Subcutaneous abdominal adipose tissue (tissue), 5 donors: ENCODE measurements around the gene CCR9.

ENCODE experiments used
- H3K27ac ChIP-seq: one replicate; pipeline ENCODE4 v1.7.0; 2013; ENCODE audit warnings: low read depth, mild to moderate bottlenecking, inconsistent platforms, low read length, moderate library complexity
- H3K27me3 ChIP-seq, 5 donors: one replicate each; pipeline ENCODE4 v1.7.0; 2013; ENCODE audit warnings: low read length in 5 of 5, inconsistent platforms in 1 of 5; ENCODE audit not compliant: control insufficient read depth in 5 of 5, insufficient read depth in 4 of 5
- H3K36me3 ChIP-seq, 5 donors: one replicate each; pipeline ENCODE4 v1.7.0; 2013; ENCODE audit warnings: low read length in 5 of 5; ENCODE audit not compliant: control insufficient read depth in 5 of 5, insufficient read depth in 5 of 5
- H3K4me1 ChIP-seq, 5 donors: one replicate each; pipeline ENCODE4 v1.7.0; 2013; ENCODE audit warnings: low read length in 5 of 5, mild to moderate bottlenecking in 3 of 5, moderate library complexity in 1 of 5; ENCODE audit not compliant: control insufficient read depth in 5 of 5, insufficient read depth in 5 of 5
- H3K4me3 ChIP-seq, 5 donors: one replicate each; pipeline ENCODE4 v1.7.0; 2013; ENCODE audit warnings: low read length in 5 of 5, low read depth in 1 of 5
- H3K9ac ChIP-seq, 5 donors: one replicate each; pipeline ENCODE4 v1.7.0; 2013; ENCODE audit warnings: low read length in 5 of 5, mild to moderate bottlenecking in 4 of 5, moderate library complexity in 3 of 5
- H3K9me3 ChIP-seq, 5 donors: one replicate each; pipeline ENCODE4 v1.7.0; 2013; ENCODE audit warnings: low read length in 5 of 5; ENCODE audit not compliant: control insufficient read depth in 5 of 5
- donor health status: healthy.
- donor health status: healthy.
- donor health status: healthy.
- donor health status: healthy.
- donor health status: healthy.

The CCR9 gene

GRCh38 chr3:45871780-45872179 is 14.6 kb upstream of the CCR9 start:
- no peaks in the 10 kb centered on the region for H3K36me3 ChIP-seq
- no peaks in the 10 kb centered on the region for H3K27me3 ChIP-seq
- H3K9ac ChIP-seq, result no peak overlapping the region
- H3K4me3 ChIP-seq, result no peak overlapping the region
- no peak overlapping the region for H3K27ac ChIP-seq
- H3K4me1 ChIP-seq, result no peaks in the 10 kb centered on the region
- peaks cover 0 to 4% (median 0%) of the 10 kb centered on the region in 5 donors for H3K9me3 ChIP-seq

DNA sequence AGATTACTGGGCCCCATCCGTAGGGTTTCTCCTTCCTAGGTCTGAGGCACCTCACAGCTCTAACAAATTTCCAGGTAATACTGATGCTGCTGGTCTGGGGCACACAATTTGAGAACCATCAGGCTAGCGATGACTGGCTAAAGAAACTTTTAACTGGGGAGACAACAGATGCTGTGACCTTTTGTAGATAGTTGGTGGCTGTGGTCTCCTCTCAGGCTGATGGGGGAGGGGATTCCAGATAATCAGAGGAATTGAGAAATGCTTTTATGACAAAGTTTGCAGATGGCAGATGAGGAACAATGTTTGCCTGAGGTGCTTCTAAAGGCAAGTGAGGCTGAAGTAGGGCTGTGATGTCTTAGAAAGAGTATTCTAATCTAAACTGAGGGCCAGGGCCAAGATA is 13.8 kb upstream of the CCR9 start:
- Histone ChIP-seq H3K9ac (no peak overlapping the region), H3K27me3 (no peaks in the 10 kb centered on the region), H3K27ac (no peak overlapping the region), H3K9me3 (peaks cover 0 to 4% (median 0%) of the 10 kb centered on the region in 5 donors), H3K4me3 (no peak overlapping the region), H3K4me1 (no peaks in the 10 kb centered on the region), H3K36me3 (no peaks in the 10 kb centered on the region)

DNA sequence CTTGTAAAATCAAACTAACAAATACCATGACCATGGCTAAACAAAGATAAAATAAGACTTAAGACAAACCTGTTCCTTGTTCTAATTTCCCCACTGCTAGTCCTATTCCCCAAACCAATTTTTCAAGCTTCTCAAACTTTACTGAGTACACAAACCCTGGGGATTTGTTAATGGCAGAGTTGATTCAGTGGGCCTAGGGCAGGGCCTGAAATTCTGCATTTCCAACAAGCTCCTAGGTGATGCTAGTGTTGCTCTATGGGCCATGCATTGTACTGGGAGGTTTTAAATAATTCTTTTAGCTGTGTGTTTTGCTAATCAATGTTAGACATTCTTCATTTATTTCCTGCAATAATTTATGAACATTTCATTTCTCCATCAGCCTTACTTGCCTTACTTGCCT is 13.3 kb upstream of the CCR9 start:
- Histone ChIP-seq H3K36me3 (no peaks in the 10 kb centered on the region), H3K27ac (no peak overlapping the region), H3K4me1 (no peaks in the 10 kb centered on the region), H3K27me3 (no peaks in the 10 kb centered on the region), H3K9me3 (peaks cover 0 to 4% (median 0%) of the 10 kb centered on the region in 5 donors), H3K4me3 (no peak overlapping the region), H3K9ac (no peak overlapping the region)

DNA sequence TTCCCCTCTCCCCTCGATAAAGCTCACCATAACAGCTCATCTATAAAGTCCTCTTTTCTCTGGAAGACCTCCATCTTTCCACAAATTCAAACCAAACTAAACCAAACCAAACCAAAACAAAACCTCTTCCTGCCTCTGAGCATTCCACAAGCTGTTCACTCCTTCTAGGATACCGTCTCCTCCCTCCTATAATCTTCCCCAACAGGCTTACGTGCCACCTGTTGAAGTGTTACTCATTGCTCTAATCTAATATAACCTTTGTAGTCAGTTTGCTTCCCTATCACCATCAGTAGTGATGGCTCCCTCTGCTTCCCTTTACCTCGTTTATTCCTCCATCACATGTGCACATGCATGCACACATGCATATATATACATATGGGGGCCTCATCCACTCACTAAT is 12.7 kb upstream of the CCR9 start:
- Histone ChIP-seq H3K27me3 (no peaks in the 10 kb centered on the region), H3K4me3 (no peak overlapping the region), H3K36me3 (no peaks in the 10 kb centered on the region), H3K4me1 (no peaks in the 10 kb centered on the region), H3K9ac (no peak overlapping the region), H3K27ac (no peak overlapping the region), H3K9me3 (peaks cover 0 to 4% (median 0%) of the 10 kb centered on the region in 5 donors)

DNA sequence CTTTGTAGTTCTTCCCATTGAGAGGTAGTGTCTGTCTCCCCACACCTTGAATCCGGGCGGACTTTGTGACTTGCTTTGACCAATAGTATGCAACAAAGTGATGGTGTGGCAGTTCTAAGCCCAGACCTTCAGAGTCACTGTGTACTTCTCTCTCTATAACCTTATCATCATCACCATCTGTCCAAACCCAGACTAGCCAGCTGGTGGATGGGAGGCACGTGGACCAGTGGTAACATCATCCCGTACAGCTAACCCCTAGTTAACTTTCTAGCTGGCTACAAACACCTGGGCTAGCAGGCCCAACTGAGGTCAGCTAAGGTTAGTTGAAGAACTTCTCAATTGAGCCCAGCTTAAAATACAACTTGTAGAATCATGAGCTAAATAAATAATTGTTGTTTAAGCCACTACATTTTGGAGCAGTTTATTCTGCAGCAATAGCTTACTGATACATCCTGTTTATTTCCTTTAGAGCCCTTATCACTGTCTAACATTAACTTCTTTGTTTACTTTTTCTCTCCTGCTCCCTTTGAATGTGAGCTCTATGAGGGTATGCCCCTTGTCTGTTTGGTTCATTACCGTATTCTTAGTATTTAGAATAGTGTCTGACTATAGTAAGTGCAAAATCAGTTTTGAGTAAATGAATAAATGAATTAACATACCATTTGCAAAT is 11.5 kb upstream of the CCR9 start:
- no peak overlapping the region for H3K9ac ChIP-seq
- H3K4me1 ChIP-seq, result no peaks in the 10 kb centered on the region
- H3K36me3 ChIP-seq, result no peaks in the 10 kb centered on the region
- H3K27ac ChIP-seq, result no peak overlapping the region
- no peak overlapping the region for H3K4me3 ChIP-seq
- peaks cover 0 to 4% (median 0%) of the 10 kb centered on the region in 5 donors for H3K9me3 ChIP-seq
- no peaks in the 10 kb centered on the region for H3K27me3 ChIP-seq

GRCh38 chr3:45878124-45878523 is 8.2 kb upstream of the CCR9 start:
- no peak overlapping the region for H3K4me3 ChIP-seq
- no peaks in the 10 kb centered on the region for H3K36me3 ChIP-seq

DNA sequence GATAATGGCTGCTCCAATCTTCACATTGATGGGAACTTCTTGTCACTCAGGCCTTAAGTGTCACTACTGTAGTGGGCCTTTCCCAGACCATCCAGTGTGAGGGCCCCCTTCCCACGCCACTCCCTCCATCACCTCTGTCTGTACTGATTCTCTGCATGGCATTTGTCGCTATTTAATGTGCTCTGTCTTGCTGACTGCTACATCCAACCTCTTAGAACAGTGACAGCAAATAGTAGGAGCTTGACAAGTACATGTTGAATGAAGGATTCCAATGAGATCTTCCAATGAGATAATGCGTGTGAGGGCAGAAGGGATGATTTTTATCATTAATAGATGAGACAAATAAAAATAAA is 5.6 kb upstream of the CCR9 start:
- H3K9me3 ChIP-seq, result no peaks in the 10 kb centered on the region
- H3K9ac ChIP-seq, result no peak overlapping the region
- no peak overlapping the region for H3K27ac ChIP-seq
- H3K36me3 ChIP-seq, result no peaks in the 10 kb centered on the region
- H3K27me3 ChIP-seq, result peaks cover 0 to 4% (median 0%) of the 10 kb centered on the region in 5 donors
- no peak overlapping the region for H3K4me3 ChIP-seq
- no peaks in the 10 kb centered on the region for H3K4me1 ChIP-seq

More at GRCh38 chr3:45878124-45878523, 8.2 kb upstream of the CCR9 start:
- H3K9ac ChIP-seq, result no peak overlapping the region
- H3K27me3 ChIP-seq, result no peaks in the 10 kb centered on the region
- H3K4me1 ChIP-seq, result no peaks in the 10 kb centered on the region
- H3K27ac ChIP-seq, result no peak overlapping the region
- peaks cover 0 to 4% (median 0%) of the 10 kb centered on the region in 5 donors for H3K9me3 ChIP-seq

- H3K27ac ChIP-seq, result no peak overlapping the region
- peaks cover 0 to 4% (median 0%) of the 10 kb centered on the region in 5 donors for H3K27me3 ChIP-seq
- no peaks in the 10 kb centered on the region for H3K9me3 ChIP-seq
- no peaks in the 10 kb centered on the region for H3K36me3 ChIP-seq
- no peak overlapping the region for H3K4me3 ChIP-seq
- no peaks in the 10 kb centered on the region for H3K4me1 ChIP-seq
- H3K9ac ChIP-seq, result no peak overlapping the region
Observed at GRCh38 chr3:45881078-45882022, 5.0 kb upstream of the CCR9 start.

- Histone ChIP-seq H3K4me3 (no peak overlapping the region), H3K36me3 (no peaks in the 10 kb centered on the region), H3K27me3 (peaks cover 0 to 4% (median 0%) of the 10 kb centered on the region in 5 donors), H3K27ac (no peak overlapping the region), H3K4me1 (no peaks in the 10 kb centered on the region), H3K9ac (no peak overlapping the region), H3K9me3 (no peaks in the 10 kb centered on the region)
Observed at GRCh38 chr3:45884368-45885201, 1.8 kb upstream of the CCR9 start.
